Endodermal cell (in vitro differentiated cells): ENCODE data around the gene CREBBP. TPM values are rescaled to one million over a fixed set of nuclear protein-coding genes. Genes with fewer than 3 reads are reported as not detected.

ENCODE experiments used
- DNase-seq: peaks from one replicate; pipeline ENCODE4 v3.0.0-alpha.2; 2017
- H3K27ac ChIP-seq: 2 replicates; pipeline ENCODE4 v1.5.1; 2013; ENCODE audit warnings: mild to moderate bottlenecking, low read depth, low read length, moderate library complexity
- H3K27me3 ChIP-seq: 2 replicates; pipeline ENCODE4 v1.6.1; 2013; ENCODE audit warnings: mild to moderate bottlenecking, low read length, moderate library complexity; ENCODE audit not compliant: insufficient read depth, control insufficient read depth, poor library complexity, severe bottlenecking
- H3K36me3 ChIP-seq: 2 replicates; pipeline ENCODE4 v1.7.0; 2013; ENCODE audit warnings: mild to moderate bottlenecking, low read length, moderate library complexity; ENCODE audit not compliant: control insufficient read depth, insufficient read depth
- H3K4me1 ChIP-seq: one replicate; pipeline ENCODE4 v1.7.0; 2013; ENCODE audit warnings: low read length; ENCODE audit not compliant: control insufficient read depth, insufficient read depth
- H3K4me3 ChIP-seq: 2 replicates; pipeline ENCODE4 v1.5.1; 2013; ENCODE audit warnings: mild to moderate bottlenecking, low read length, moderate library complexity
- H3K9ac ChIP-seq: 2 replicates; pipeline ENCODE4 v1.6.1; 2013; ENCODE audit warnings: mild to moderate bottlenecking, low read length, moderate library complexity; ENCODE audit not compliant: poor library complexity, severe bottlenecking; ENCODE audit errors: extremely low read depth
- H3K9me3 ChIP-seq: 2 replicates; pipeline ENCODE4 v1.6.1; 2013; ENCODE audit warnings: mild to moderate bottlenecking, low read length, moderate library complexity; ENCODE audit not compliant: control insufficient read depth
- H3K27ac Mint-ChIP-seq: 2 replicates; pipeline ENCODE4 v1.8.0; 2020; ENCODE audit warnings: mixed read lengths
- H3K27me3 Mint-ChIP-seq: 2 replicates; pipeline ENCODE4 v1.8.0; 2021; ENCODE audit warnings: mild to moderate bottlenecking, mixed read lengths; ENCODE audit not compliant: insufficient read depth
- H3K36me3 Mint-ChIP-seq: 2 replicates; pipeline ENCODE4 v1.8.0; 2020; ENCODE audit warnings: low read depth, mixed read lengths
- H3K4me1 Mint-ChIP-seq: 2 replicates; pipeline ENCODE4 v1.8.0; 2020; ENCODE audit warnings: mixed read lengths
- H3K4me3 Mint-ChIP-seq: 2 replicates; pipeline ENCODE4 v1.8.0; 2020; ENCODE audit warnings: mild to moderate bottlenecking, moderate library complexity, mixed read lengths
- H3K9me3 Mint-ChIP-seq: 2 replicates; pipeline ENCODE4 v1.8.0; 2020; ENCODE audit warnings: mild to moderate bottlenecking, mixed read lengths
- WGBS, 2 experiments: methylation state at CpG; one replicate each; pipeline versions ENCODE4 v1.1.5 to v1.1.7; 2013; ENCODE audit warnings: missing lambda C conversion rate in 2 of 2, mixed read lengths in 1 of 2; ENCODE audit not compliant: insufficient coverage in 1 of 2, insufficient read length in 1 of 2; 5-methylcytosine and 5-hydroxymethylcytosine counted together
- total RNA-seq, 2 donors: library from RNA; stranded (reverse); fragmentation: NEBNext Ultra II Directional in 1 of 2; extraction: Animal tissue kit (Norgen Biotek cat#: 25700) in 1 of 2; gene quantifications; 2 replicates in 1 of 2; 3 replicates in 1 of 2; pipeline ENCODE4 v1.2.1, GENCODE V29; 2021
- TF ChIP-seq, protein P1 (sequence below): fragments of 200-600 bp; sonication (generic); conservative IDR thresholded peaks from 2 replicates; pipeline ENCODE4 v1.5.0; 2021; ENCODE audit warnings: antibody characterized with exemption, mild to moderate bottlenecking

The CREBBP gene
- total RNA-seq, 2 donors from 2014 or later = 71.1 to 103 TPM

DNA sequence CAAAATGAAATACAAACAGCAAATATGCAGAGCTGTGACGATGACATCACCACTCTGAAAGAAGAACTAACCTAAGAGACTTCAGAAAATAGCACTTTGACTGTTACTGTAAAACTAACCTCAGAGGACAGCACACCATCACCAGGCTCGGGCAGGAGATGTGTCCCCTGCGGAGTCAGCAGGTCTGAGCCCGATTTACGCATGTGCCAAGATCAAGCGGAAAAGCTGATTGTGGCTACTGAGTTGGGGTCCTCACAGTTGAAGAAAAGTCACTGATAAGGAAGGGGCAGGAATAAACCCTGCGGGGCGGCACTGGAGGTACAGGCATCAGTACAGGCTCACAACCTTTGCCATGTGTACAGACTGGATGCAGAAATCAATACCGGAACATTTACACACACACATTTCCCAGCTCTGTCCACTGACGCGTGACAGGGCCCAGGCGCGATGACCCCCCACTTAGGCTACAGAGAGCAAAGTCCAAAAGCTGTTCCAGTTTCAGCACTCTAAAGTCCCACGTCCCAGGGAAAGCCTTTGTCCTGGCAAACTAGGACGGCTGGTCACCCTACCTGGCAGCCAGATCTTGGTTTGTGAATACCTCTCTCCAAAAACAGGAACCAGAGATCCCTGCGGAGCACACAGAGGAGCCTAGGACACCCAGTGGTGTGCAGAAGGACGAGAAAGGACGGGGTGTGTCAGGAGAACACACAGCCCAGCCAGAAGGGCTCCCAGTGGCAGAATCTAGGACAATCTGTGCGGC, 184.7 kb downstream of the CREBBP start:
- Histone ChIP-seq H3K9ac (no peak overlapping the region), H3K27me3 (no peaks in the 10 kb centered on the region), H3K4me3 (no peak overlapping the region), H3K9me3 (no peaks in the 10 kb centered on the region), H3K36me3 (peaks cover 1% of the 10 kb centered on the region), H3K4me1 (peaks cover 5% of the 10 kb centered on the region), H3K27ac (peak overlapping the region; percentile 22)
- H3K27me3 Mint-ChIP-seq = no peaks in the 10 kb centered on the region
- H3K4me1 Mint-ChIP-seq = peaks cover 9% of the 10 kb centered on the region
- H3K36me3 Mint-ChIP-seq = peaks cover 23% of the 10 kb centered on the region
- H3K27ac Mint-ChIP-seq = peak overlapping the region; percentile 36
- TF ChIP-seq, protein P1, sequence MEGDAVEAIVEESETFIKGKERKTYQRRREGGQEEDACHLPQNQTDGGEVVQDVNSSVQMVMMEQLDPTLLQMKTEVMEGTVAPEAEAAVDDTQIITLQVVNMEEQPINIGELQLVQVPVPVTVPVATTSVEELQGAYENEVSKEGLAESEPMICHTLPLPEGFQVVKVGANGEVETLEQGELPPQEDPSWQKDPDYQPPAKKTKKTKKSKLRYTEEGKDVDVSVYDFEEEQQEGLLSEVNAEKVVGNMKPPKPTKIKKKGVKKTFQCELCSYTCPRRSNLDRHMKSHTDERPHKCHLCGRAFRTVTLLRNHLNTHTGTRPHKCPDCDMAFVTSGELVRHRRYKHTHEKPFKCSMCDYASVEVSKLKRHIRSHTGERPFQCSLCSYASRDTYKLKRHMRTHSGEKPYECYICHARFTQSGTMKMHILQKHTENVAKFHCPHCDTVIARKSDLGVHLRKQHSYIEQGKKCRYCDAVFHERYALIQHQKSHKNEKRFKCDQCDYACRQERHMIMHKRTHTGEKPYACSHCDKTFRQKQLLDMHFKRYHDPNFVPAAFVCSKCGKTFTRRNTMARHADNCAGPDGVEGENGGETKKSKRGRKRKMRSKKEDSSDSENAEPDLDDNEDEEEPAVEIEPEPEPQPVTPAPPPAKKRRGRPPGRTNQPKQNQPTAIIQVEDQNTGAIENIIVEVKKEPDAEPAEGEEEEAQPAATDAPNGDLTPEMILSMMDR = no peak
- 91% methylated on average over 15 to 19 of the region's 19 CpGs for WGBS, 2 experiments
- no peak overlapping the region for H3K4me3 Mint-ChIP-seq
- no peak for DNase-seq
- H3K9me3 Mint-ChIP-seq = peaks cover 1% of the 10 kb centered on the region

DNA sequence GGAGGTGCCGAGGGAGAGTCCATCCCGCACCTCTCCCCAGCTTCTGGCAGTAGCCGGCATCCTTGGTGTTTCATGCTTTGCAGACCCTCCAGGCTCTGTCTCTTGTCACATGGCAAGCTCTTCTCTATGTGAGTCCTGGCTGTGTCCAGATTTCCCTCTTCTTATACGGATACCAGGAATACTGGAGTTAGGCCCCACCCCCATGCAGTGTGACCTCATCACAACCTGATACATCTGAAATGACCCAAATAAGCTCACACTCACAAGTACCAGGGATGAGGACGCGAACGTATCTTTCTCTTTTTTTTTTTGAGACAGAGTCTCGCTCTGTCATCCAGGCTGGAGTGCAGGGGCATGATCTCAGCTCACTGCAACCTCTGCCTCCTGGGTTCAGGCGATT, 186.5 kb downstream of the CREBBP start:
- no peak overlapping the region for H3K4me3 Mint-ChIP-seq
- no peak overlapping the region for H3K27ac Mint-ChIP-seq
- Histone ChIP-seq H3K9me3 (no peaks in the 10 kb centered on the region), H3K9ac (no peak overlapping the region), H3K4me1 (peaks cover 7% of the 10 kb centered on the region), H3K27ac (no peak overlapping the region), H3K36me3 (peaks cover 15% of the 10 kb centered on the region), H3K4me3 (no peak overlapping the region), H3K27me3 (no peaks in the 10 kb centered on the region)
- no peak for DNase-seq
- no peaks in the 10 kb centered on the region for H3K27me3 Mint-ChIP-seq
- 92 to 95% methylated on average over 8 to 9 of the region's 9 CpGs for WGBS, 2 experiments
- TF ChIP-seq, protein P1 = no peak
- peaks cover 1% of the 10 kb centered on the region for H3K9me3 Mint-ChIP-seq
- peaks cover 13% of the 10 kb centered on the region for H3K4me1 Mint-ChIP-seq
- peaks cover 31% of the 10 kb centered on the region for H3K36me3 Mint-ChIP-seq

DNA sequence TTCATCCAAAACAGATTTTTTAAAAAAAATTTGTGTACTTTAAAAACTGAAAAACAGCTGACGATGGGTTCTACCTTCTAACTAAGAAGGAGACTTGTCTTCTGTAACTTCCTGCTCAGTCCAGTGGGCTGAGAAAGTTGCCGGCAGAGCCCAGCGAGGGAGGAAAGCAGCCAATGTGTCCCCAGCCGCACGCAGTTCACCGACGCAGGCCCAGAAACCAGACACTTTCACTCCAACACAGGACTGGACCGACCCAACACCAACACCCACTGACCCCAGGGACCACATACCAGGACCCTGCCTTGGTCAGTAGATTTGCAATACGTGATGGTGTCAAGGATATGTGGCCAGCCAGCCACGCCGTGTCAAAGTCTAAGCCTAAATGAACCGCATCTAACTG, 188.8 kb downstream of the CREBBP start:
- Histone ChIP-seq H3K27ac (no peak overlapping the region), H3K36me3 (peaks cover 37% of the 10 kb centered on the region), H3K4me1 (peaks cover 7% of the 10 kb centered on the region), H3K4me3 (no peak overlapping the region), H3K9ac (no peak overlapping the region), H3K27me3 (no peaks in the 10 kb centered on the region), H3K9me3 (no peaks in the 10 kb centered on the region)
- TF ChIP-seq, protein P1 = no peak
- Mint-ChIP-seq H3K9me3 (no peaks in the 10 kb centered on the region), H3K27ac (peak overlapping the region; percentile 10), H3K36me3 (peaks cover 42% of the 10 kb centered on the region), H3K4me1 (peaks cover 13% of the 10 kb centered on the region), H3K27me3 (no peaks in the 10 kb centered on the region), H3K4me3 (no peak overlapping the region)
- 88 to 93% methylated on average over 9 to 12 of the region's 12 CpGs for WGBS, 2 experiments
- DNase-seq = no peak
